ENCODE data around the gene ST8SIA1. TPM values are rescaled to one million over a fixed set of nuclear protein-coding genes. Genes with fewer than 3 reads are reported as not detected.

Gene ST8SIA1, protein sequence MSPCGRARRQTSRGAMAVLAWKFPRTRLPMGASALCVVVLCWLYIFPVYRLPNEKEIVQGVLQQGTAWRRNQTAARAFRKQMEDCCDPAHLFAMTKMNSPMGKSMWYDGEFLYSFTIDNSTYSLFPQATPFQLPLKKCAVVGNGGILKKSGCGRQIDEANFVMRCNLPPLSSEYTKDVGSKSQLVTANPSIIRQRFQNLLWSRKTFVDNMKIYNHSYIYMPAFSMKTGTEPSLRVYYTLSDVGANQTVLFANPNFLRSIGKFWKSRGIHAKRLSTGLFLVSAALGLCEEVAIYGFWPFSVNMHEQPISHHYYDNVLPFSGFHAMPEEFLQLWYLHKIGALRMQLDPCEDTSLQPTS
- total RNA-seq (2022; extraction: Qiagen RNA extraction; ENCODE audit: low read depth) = 0.07 to 0.30 TPM (median 0.11 TPM) in 5 replicates

GRCh38 chr12:22334410-22335100 lies at the start of gene ST8SIA1:
TSS of gene ST8SIA1 (minus strand) at chr12:22334707. CDS start at chr12:22334232, 475 bp downstream.

Other genes with a start within 250 kb of the ST8SIA1 start
- gene C2CD5, start 209.8 kb upstream of the ST8SIA1 start, total RNA-seq (2022; extraction: Qiagen RNA extraction; ENCODE audit: low read depth) = 11.8 to 16.0 TPM (median 15.0 TPM) in 5 replicates

Measured in A549 treated with DMSO at 1 μM for 4 hours (cell line).